Islet of Langerhans (tissue), 1 donor: Measurements from ENCODE around the gene FDX1.
"Not testable (repeated sequence)": the region's sequence is repeated elsewhere in the genome, so short reads cannot be mapped to it uniquely, and the experiment has no call there.

ENCODE experiments used
- FAIRE-seq: peaks from one replicate; lab custom pipeline; 2011; peaks lifted over from hg19 to GRCh38; lab: Jason Lieb, UNC

The FDX1 gene

GRCh38 chr11:110429731-110430266 lies at the start of gene FDX1:
Gene FDX1, plus strand, starts transcription at chr11:110429948. Its CDS starts 173 bp downstream, at chr11:110430121.
- FAIRE-seq: no peak

- FAIRE-seq: no peak
These were observed 48.7 kb upstream of the FDX1 start for GRCh38 chr11:110380836-110381622.

DNA sequence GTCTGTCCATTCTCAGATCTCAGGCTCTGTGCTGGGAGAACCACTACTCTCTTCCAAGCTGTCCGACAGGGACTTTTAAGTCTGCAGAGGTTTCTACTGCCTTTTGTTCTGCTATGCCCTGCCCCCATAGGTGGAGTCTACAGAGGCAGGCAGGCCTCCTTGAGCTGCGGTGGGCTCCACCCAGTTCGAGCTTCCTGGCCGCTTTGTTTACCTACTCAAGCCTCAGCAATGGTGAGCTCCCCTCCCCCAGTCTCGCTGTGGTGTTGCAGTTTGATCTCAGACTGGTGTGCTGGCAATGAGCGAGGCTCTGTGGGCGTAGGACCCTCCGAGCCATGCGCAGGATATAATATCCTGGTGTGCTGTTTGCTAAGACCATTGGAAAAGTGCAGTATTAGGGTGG lies 41.5 kb upstream of the FDX1 start:
- FAIRE-seq: not testable (repeated sequence)

- no peak for FAIRE-seq
These were observed 39.8 kb upstream of the FDX1 start for GRCh38 chr11:110389965-110390364.

DNA sequence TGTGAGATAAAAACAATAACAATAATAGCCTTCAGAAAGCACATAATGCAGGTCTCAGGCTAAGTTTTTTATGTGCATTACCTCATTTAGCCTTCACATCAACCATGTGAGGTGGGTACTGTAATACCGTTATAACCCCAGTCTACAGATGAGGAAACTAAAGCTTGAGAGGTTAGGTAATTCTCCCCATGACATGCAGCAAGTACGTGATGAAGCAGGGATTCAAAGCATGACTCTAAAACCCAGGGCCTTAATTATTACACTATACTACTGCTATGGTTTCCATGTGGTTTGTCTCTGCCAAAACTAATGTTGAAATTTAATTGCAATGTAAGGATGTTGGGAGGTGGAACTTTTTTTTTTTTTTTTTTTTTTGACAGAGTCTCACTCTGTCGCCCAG lies 37.7 kb upstream of the FDX1 start:
- FAIRE-seq: no peak

GRCh38 chr11:110397668-110398286 lies 32.0 kb upstream of the FDX1 start:
- FAIRE-seq: not testable (repeated sequence)

- not testable (repeated sequence) for FAIRE-seq
These were observed 26.2 kb upstream of the FDX1 start for GRCh38 chr11:110403585-110403984.

- not testable (repeated sequence) for FAIRE-seq
These were observed 24.1 kb upstream of the FDX1 start for GRCh38 chr11:110405636-110406035.

DNA sequence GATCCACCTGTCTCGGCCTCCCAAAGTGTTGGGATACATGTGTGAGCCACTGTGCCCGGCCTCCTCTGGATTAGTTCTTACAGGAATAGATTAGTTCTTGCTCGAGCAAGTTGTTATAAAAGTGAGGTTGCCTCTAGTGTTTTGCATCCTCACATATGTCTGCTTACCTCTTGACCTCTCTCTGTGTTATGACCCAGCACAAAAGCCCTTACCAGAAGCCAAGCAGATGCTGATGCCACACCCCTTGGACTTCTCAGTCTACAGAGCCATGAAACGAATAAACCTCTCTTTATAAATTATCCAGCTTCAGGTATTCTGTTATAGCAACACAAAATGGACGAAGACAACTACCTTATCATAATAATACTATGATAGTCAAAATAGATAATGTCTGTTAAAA lies 22.4 kb upstream of the FDX1 start:
- FAIRE-seq: no peak

DNA sequence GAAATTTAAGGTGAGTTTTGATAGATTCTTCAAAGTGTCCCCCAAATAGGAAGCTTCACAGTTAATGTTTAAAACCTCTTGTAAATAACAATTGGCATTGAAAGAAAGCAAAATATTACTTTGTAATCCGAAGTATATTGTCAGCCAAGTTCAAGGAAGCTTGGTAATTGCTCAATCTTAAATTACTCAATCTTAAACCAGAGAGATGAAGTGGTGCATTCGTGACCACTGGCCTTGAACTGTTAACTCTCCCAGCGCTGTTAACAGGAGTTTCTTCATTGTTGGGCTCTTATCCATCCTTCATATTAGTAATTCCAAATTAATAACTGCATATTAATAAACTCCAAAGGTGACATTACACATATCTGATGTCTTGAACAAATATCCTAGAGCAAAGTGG lies 20.6 kb upstream of the FDX1 start:
- FAIRE-seq: no peak

GRCh38 chr11:110410651-110411050 lies 19.1 kb upstream of the FDX1 start:
- no peak for FAIRE-seq

DNA sequence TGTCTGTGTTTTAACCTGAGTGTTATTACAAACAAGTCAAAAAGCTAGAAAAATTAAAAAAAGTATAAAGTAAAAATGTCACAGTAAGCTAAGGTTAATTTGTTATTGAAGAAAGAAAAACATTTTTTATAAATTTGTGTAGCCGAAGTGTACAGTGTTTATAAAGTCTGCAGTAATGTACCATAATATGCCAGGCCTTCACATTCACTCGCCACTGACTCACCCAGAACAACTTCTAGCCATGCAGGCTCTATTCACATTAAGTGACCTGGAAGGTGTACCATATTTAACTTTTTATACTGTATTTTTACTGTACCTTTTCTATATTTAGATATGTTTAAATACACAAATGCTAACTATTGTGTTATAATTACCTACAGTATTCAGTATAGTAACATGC lies 14.7 kb upstream of the FDX1 start:
- FAIRE-seq: no peak

DNA sequence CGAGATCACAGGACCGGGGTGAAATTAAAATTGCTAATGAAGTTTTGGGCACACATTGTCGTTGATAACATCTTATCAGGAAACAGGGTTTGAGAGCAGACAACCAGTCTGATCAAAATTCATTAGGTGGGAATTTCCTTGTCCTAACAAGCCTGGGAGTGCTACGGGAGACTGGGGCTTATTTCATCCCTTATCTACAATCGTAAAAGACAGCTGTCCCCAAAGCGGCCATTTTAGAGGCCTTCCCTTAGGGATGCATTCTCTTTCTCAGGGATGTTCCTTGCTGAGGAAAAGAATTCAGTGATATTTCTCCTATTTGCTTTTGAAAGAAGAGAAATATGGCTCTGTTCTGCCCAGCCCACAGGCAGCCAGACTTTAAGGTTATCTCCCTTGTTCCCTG lies 8.1 kb upstream of the FDX1 start:
- not testable (repeated sequence) for FAIRE-seq

GRCh38 chr11:110422306-110422905 lies 7.3 kb upstream of the FDX1 start:
- FAIRE-seq: no peak

GRCh38 chr11:110424775-110425444 lies 4.8 kb upstream of the FDX1 start:
- FAIRE-seq: no peak

- FAIRE-seq: no peak
These were observed 3.8 kb upstream of the FDX1 start for GRCh38 chr11:110425751-110426545.

DNA sequence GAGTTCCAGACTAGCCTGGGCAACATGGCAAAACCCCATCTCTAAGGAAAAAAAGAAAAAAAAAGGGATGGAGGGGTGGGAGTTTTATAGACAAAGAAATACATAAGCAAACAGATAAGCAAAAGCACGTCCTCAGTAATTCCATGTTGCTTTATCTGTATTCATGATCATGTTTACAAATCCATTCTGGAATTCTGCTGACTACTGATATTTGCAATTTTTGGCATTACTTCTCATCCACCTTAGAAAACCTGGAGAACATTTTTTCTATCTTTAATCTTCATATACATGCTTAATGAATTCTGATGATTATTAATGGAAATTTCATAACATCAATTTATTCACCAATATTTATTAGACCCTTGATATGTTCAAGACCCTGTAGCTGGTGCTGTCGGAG lies 1.7 kb upstream of the FDX1 start:
- FAIRE-seq: no peak

DNA sequence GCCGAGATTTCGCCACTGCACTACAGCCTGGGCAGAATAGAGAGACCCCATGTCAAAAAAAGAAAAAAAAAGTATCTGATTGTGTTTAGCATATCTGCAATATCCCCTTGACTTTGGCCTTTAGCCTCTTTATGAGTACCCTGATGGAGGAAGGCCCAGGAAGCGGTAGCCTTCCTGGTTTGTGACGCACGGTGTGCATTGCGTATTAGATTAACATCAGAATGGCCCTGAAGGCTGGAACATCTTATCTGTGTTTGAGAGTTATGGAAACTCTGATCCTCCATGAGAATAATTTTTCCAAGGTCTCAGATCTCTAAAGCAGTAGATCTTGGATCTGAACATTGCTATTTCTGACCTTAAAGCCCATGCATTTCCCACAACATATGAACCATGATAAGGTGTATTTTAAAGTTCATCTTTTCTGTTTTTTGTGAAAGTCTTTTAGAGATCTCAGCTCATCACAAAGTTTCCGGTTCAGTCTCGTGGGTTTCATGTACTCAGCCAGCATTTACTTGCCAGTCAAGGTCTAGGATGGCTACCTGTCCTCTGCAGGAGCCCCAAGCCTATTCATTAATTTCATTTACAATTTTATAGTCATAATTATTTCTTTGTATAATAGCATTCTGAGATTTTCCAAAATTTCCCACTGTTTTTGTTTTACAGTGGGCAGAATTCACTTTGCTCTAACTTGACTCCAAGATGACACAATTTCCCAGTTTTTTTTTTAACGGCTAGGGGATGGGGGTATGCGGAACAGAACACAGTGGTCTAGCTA lies 605 bp upstream of the FDX1 start:
- FAIRE-seq: no peak

DNA sequence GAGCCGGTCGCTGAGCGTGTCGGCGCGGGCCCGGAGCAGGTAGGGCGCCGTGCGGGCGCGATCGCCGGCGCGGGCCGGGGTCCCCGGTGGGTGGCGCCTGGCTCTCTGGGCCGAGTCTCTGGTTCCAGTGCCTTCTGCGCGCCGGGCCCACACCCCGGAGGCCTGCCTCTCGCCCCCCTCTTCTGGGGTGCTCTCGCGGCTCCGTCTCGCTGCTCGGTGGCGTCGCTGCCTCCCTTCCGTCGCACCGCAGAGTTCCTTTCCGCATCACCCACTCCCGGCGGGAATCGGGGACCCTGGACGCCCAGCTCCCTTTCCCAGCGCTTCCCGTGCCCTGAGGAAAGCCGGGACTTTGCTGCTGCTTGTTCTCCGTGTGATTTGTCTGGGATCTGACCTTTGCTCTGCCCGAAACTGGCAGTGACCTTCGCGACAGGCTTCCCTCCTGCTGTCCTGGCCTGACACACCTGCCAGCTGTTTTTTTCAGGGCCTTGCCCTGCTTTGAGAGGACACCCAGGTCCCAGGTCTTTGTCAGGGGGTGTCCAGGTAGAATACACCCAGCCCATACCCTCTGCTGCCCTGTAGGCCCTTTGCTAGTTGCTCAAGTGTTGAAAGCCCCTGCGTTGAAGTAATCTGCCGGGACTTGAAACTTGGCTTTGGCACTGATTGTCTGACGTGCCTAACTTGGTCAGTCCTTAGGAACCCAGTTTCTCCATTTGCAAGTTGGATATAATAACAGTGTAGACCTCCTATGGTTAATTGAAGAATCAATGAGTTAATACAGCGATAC lies 711 bp downstream of the FDX1 start:
- no peak for FAIRE-seq

GRCh38 chr11:110431051-110431672 lies 1.4 kb downstream of the FDX1 start:
- no peak for FAIRE-seq
